ENCODE measurements around the gene VLDLR. TPM values are rescaled to one million over a fixed set of nuclear protein-coding genes. Genes with fewer than 3 reads are reported as not detected.
A peak's percentile ranks its signal among the peaks of the same experiment; 100 is the strongest.

The VLDLR gene
- total and polyA plus RNA-seq, 8 donors = 2.1 to 110 (median 6.7) TPM

GRCh38 chr9:2688636-2689035 lies 67.0 kb downstream of the VLDLR start:
- WGBS, 5 donors = 84 to 96% (median 91%) methylated on average over 3 of the region's 3 CpGs

GRCh38 chr9:2691212-2691611 lies 69.6 kb downstream of the VLDLR start:
- Histone ChIP-seq H3K9me3 (no peaks in the 10 kb centered on the region), H3K4me3 (no peak overlapping the region), H3K36me3 (no peaks in the 10 kb centered on the region), H3K27ac (no peak overlapping the region), H3K27me3 (no peaks in the 10 kb centered on the region), H3K4me1 (no peaks in the 10 kb centered on the region)
- intact Hi-C loops (cut with DNase I; ENCODE audit: low total_unique reads) = no loop called here
- DNase-seq = no peak
- 82 to 92% (median 90%) methylated on average over 1 of the region's 1 CpG for WGBS, 5 donors
- TF ChIP-seq POLR2AphosphoS5 (IDR thresholded peaks at IDR 0.05) = no peak
- TF ChIP-seq, protein P1, sequence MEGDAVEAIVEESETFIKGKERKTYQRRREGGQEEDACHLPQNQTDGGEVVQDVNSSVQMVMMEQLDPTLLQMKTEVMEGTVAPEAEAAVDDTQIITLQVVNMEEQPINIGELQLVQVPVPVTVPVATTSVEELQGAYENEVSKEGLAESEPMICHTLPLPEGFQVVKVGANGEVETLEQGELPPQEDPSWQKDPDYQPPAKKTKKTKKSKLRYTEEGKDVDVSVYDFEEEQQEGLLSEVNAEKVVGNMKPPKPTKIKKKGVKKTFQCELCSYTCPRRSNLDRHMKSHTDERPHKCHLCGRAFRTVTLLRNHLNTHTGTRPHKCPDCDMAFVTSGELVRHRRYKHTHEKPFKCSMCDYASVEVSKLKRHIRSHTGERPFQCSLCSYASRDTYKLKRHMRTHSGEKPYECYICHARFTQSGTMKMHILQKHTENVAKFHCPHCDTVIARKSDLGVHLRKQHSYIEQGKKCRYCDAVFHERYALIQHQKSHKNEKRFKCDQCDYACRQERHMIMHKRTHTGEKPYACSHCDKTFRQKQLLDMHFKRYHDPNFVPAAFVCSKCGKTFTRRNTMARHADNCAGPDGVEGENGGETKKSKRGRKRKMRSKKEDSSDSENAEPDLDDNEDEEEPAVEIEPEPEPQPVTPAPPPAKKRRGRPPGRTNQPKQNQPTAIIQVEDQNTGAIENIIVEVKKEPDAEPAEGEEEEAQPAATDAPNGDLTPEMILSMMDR (IDR thresholded peaks at IDR 0.05) = no peak
- TF ChIP-seq POLR2A (IDR thresholded peaks at IDR 0.05) = no peak
- no peak for TF ChIP-seq EP300 (IDR thresholded peaks at IDR 0.05)

More at GRCh38 chr9:2688636-2689035, 67.0 kb downstream of the VLDLR start:
- Histone ChIP-seq H3K27me3 (no peaks in the 10 kb centered on the region), H3K9me3 (no peaks in the 10 kb centered on the region), H3K4me1 (no peaks in the 10 kb centered on the region), H3K27ac (no peak overlapping the region), H3K4me3 (no peak overlapping the region), H3K36me3 (no peaks in the 10 kb centered on the region)
- DNase-seq = no peak
- intact Hi-C loops (cut with DNase I; ENCODE audit: low total_unique reads) = no loop called here
- TF ChIP-seq EP300 (IDR thresholded peaks at IDR 0.05) (no peak), POLR2AphosphoS5 (IDR thresholded peaks at IDR 0.05) (no peak), POLR2A (IDR thresholded peaks at IDR 0.05) (no peak)
- TF ChIP-seq, protein P1 (IDR thresholded peaks at IDR 0.05) = no peak

GRCh38 chr9:2691626-2692025 lies 70.0 kb downstream of the VLDLR start:
- H3K27ac ChIP-seq = no peak overlapping the region
- intact Hi-C loops (cut with DNase I; ENCODE audit: low total_unique reads) = no loop called here
- no peaks in the 10 kb centered on the region for H3K36me3 ChIP-seq
- no peaks in the 10 kb centered on the region for H3K27me3 ChIP-seq
- WGBS, 5 donors = 62 to 82% (median 77%) methylated on average over 2 of the region's 2 CpGs
- H3K9me3 ChIP-seq = no peaks in the 10 kb centered on the region
- no peak overlapping the region for H3K4me3 ChIP-seq
- TF ChIP-seq EP300 (IDR thresholded peaks at IDR 0.05) (no peak), POLR2A (IDR thresholded peaks at IDR 0.05) (no peak), POLR2AphosphoS5 (IDR thresholded peaks at IDR 0.05) (no peak)
- TF ChIP-seq, protein P1 (IDR thresholded peaks at IDR 0.05) = no peak
- peak in 1 of 2 donors; percentile 18 for DNase-seq
- H3K4me1 ChIP-seq = no peaks in the 10 kb centered on the region

DNA sequence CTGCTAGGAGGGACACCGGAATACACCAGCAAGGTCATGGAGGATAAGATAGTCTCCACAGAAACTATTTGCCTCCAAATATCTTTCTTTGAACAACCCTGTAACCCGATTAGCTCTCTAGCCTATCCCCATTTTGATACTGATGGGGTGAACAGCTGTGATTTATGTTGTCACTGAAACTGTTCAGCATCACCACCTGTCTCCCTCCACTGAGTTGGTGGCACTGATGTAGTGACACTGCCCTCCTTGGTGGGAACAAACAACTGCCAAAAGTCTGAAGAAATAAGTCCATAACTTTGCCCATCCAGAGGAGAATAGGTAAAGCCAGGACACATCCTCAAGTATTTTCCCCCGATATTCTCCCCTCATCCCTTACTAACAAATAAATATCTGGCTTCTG lies 71.5 kb downstream of the VLDLR start:
- H3K27me3 ChIP-seq = no peaks in the 10 kb centered on the region

More for the DNA sequence above, 71.5 kb downstream of the VLDLR start:
- no peak for TF ChIP-seq POLR2A (IDR thresholded peaks at IDR 0.05)
- TF ChIP-seq EP300 (IDR thresholded peaks at IDR 0.05) = no peak
- TF ChIP-seq POLR2AphosphoS5 (IDR thresholded peaks at IDR 0.05) = no peak
- TF ChIP-seq, protein P1 (IDR thresholded peaks at IDR 0.05) = no peak
- H3K4me3 ChIP-seq = no peak overlapping the region
- intact Hi-C loops (cut with DNase I; ENCODE audit: low total_unique reads) = no loop called here
- no peak for DNase-seq
- WGBS, 5 donors = 88 to 94% (median 91%) methylated on average over 3 of the region's 3 CpGs
- no peak overlapping the region for H3K27ac ChIP-seq
- H3K4me1 ChIP-seq = no peaks in the 10 kb centered on the region
- H3K9me3 ChIP-seq = no peaks in the 10 kb centered on the region
- no peaks in the 10 kb centered on the region for H3K36me3 ChIP-seq
